HG03108 (cell line): Measurements from ENCODE around the gene KLK13.

ENCODE experiments used
- ATAC-seq: cut with Tn5 transposase; IDR thresholded peaks from one replicate; pipeline ENCODE4 v1.9.1; 2021; ENCODE audit warnings: moderate library complexity; ENCODE audit not compliant: unreplicated experiment

Gene KLK13

DNA sequence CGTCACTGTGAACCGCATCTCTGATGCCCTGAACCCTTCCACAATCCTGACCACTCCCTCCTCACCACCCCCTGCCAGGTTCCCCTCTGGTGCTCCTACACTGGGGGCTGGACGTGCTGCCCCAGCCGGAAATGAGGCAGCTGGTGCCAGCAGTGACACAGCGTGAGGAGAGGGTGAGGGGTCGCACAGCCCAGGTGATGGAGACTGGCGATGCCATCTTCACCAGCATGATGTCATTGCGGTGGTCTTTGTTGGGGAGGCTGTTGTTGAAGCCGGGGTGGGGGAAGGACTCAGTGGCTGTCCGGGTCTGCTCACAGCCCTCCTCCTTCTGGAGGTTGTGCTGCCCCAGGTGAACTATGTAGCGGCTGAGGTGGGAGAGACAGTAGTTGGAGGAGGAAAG is 40.9 kb downstream of the KLK13 start:
- no peak for ATAC-seq

DNA sequence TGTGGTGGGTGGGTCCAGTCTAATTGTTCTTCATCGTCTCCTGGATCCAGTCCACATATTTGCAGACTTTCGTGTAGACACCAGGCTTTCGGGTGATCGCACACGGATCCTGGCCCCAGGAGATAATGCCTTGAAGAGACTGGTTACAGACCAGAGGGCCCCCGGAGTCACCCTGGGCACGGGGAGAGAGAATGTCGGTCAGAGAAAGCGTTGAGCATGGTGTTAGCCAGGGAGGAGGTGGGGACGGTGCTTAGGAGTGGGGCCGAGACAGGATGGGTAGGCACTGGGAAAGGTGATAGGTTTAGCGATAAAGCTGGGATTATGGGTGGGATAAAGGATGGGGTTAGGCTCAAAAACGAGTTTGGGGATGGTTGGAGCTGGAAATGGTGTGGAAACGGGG is 42.4 kb downstream of the KLK13 start:
- ATAC-seq, result no peak

DNA sequence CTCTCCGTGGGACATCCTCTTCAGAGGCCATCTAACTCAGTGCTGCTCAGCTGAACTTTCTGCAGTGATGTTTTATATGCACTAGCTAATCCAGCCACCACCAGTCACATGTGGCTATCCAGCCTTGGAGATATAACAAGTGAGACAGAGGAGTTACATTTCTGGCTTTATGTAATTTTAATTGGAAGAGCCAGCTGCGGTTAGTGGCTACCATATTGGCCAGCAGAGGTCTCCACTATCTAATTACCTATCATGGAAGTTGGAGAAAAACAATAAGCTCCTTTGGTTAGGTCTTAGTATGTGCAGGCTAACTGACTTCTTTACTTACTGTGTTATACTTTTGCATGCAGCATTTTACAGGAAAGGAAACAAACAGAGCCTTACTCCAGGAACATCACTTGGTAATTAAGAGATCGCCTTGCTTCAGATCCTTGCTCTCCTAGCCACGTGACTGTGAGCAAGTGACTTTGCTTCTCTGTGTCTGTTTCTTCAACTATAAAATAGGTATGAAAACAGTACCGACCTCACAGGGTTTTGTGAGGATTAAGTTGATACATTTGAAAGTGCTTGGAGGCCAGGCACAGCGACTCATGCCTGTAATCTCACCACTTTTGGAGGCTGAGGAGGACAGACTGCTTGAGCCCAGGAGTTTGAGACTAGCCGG is 43.8 kb downstream of the KLK13 start:
- ATAC-seq, result no peak

DNA sequence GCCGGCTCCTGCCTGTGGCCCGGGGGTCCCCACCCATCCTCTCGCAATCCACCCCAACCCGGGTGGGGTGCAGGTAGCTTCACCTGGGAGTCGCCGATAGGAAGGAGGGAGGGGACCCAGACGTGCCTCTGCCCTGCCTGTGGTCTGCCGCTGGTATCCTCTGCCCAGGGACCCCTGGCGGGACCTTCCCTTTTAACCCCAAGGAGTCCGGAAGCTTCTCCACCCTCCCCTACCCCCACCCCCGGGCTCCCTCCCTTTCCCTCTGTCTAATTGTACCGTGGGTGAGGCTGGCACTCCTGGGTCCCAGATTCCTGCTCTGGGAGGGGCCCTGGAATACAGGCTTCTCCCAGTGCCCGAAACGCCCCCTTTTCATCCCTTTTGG is 45.4 kb downstream of the KLK13 start, which contains the start of gene KLK10:
TSS of gene KLK10 (minus strand) at position 166 of the 382 bp plus-strand sequence. CDS start 579 bp downstream, outside the sequence.
- ATAC-seq, result no peak

DNA sequence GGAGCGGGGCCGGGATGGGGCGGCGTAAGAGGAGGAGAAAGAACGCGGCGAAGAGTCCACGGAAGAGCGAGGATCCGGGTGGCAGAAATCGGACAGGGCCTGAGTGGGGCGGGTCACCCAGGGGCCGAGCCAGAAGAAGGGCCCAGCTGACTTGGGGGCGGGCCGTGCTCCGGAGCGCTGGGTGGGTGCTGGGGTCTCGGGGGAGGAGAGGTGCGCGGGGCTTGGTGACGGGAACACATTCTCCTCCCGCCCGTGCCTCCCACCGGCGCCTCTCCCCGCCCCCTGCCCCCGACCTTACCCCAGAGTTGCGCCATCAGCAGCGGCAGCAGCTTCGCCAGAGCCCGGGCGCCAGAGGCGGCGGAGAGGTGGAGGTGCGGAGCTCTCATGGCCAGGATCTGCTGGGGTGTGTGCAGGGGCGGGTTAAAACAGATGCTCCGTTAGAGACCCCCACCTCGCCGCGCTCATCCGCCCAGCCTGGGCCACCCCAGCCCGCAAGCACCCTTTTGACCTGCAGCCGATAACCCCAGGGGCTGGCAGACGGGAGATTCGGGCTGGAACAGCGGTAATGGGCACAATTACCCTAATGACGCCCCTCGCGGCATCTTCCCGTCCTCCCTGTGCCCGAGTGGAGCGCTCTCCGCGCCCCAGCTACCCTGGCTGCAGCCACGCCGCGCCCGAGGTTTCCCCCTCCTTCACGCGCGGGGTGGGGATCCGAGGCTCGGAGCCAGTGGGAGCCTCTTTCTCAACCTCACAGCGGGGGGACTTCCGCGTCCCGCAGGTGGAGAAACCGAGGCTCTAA is 45.9 kb downstream of the KLK13 start:
- ATAC-seq, result no peak

DNA sequence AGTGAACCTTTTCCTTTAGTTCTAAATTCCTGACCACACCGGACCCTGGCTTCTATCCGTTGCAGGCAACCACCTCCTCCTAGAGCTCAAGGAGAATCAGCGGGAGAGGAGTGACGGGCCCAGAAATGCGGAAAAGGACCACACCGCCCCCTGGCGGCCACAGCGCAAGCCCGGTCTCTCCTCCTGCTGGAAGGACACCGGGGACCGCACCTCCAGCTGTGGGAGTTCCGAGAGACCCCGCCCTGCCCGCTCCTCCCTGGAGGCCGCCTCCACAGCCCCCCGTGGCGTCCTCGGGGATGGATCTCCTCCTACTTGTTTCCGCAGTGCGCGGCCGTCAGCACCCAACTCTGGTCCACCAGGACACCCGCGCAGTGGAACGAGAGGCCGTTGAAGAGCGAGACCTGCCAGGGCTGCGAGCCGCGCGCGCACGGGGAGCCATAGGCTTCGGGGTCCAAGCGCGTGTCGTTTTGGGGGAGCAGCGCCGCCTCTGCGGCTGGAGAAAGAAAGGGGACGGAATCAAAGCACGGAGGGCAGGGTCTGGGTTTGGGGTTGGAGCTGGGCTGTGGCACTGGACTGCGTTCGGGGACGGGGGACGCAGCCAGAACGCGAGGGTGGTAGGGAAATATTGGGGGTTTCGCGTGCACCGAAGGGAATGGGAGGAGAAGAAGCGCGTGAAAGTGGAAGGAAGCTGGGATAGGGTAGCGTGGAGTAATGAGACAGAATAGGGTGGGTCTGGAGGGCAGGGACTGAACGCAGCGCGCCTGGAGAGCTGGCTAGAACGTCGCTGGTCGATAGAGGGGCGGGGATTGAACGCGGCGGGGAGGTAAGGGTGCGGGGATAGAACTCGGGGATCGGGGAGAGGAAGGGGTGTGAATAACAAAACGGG is 47.9 kb downstream of the KLK13 start:
- ATAC-seq, result no peak

DNA sequence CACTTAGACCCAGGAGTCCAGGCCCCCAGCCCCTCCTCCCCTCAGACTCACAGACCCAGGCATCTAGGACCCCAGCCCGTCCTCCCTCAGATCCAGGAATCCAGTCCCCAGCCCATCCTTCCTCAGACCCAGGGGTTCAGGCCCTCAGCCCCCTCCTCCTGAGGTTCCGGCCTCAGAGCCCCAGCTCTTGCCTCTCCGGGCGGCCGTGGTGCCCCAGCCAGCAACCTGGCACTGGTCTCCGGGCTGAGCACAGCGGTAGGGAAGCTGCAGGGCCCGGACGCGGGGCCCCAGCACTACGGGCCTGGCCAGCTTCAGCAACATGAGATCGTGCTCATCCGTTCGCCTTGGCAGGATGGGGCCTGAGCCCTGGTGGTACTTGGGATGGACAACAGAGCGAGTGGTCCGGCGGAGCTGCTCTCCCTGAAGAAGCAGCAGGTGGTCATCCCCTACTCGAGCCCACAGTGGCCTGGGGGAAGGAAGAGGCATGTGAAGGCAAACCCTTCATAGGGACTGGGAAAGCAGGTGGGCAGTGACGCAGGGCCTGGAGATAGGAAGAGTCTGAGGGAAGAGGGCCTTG is 49.1 kb downstream of the KLK13 start:
- ATAC-seq, result no peak

DNA sequence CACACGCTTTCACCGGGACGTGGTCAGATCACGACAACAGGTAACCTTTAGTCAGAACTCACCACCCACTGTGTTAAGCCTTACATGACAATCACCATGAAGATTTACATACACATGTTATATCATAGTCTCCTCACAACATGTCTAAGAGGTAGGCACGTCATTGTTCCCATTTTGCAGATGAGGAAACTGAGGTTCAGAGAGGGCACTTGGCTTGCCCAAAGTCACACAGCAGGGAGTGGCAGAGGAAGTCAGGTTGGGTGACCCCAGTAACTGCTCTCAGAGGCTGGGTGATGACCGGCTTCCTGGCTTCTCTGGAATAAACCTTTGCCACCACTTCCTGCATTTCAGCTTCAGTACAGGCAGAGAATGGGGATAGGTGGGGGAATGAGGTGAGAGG is 50.6 kb downstream of the KLK13 start:
- ATAC-seq, result no peak

DNA sequence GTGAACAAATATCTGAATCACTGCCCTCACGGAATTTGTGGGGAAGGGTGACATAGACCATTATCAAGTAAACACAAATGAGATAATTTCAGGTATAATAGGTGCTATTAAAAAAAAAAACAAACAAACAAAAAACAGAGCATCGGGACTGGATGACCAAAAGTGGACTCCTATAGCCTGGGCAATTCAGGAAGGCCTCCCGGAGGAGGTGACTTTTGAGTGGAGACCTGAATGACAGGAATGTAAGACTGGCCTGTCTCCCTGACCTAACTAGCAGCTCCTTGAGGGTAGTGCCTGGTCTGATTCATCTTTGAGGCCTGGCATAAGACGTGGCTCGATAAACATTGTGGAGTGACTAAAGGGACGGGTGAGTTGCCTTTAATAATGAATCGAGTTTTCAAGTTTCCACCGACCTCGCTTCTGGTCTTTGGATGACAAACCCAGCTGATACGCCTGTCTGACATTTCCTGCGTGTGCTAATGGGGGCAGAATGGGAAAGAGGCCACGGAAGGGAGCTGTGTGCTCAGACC is 52.2 kb downstream of the KLK13 start:
- no peak for ATAC-seq

DNA sequence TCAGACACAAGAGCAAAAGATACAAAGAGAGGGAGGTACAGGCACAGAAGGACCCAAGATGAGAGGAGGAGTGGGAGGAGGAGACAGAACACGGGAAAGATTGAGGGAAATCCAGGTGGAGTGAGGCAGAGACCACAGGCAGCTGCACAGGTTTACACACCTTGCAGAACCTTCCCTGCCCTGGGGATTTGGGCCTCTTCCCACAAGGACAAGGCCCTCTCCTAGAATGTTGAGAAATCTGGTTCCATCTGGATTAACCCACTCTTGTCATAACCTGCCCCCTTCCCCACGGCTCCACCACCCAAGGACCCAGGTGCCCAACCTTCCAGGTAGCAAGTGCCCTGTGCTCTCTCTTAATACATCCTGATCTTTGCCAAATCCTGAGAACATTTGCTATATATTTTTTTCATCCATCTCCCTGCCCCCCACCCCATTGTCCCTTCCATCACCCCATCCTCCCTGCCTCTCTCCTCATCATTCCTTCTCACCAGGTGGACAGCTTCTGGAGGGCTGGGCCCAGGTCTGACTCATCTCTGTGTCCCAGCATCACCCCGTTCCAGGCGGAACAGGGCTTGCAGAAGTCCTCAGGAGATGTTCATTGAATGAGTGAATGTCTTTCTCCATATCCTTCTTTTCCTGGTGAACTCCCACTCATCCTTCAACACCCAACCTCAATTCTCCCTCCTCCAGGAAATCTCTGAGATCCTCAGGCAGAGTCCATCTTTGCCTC is 54.7 kb downstream of the KLK13 start:
- ATAC-seq, result no peak

DNA sequence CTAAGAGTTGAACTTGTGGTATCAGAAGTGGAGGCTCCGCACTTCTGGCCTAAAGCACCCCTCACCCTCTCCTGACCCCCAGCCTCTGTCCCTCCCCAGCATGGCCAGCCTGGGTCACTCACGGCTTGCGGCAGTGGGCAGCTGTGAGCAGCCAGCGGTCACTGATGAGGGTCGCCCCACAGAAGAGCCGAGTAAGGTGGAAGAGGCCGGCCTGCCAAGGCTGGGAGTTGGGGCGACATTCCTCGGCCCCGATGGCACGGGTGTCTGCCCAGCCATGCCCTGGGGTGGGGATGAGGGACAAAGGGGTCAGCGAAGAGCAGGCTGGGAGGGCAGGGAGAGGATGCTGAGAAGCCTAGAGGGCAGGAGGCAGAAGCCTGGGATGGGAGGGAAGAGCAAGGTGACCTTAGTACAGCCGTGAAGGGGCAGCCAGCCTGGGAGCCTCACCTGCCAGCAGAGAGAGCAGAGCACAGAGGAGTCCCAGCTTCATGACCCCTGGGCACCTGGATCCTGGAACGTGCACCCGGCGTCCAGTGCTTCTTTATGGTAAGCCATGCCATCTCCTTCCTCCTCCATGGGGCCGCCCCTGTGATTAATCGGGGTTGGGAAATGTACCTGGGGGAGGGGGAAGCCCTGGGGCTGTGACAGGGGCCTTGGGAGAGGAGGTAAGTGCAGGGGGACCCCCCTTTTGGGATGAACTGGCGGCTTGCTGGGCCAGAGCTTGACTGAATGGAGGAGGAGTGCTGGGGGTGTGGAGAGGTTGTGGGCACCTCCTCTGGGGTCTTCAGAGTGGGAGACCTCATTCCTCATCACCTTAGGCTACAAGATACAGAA is 55.6 kb downstream of the KLK13 start:
- ATAC-seq, result no peak

DNA sequence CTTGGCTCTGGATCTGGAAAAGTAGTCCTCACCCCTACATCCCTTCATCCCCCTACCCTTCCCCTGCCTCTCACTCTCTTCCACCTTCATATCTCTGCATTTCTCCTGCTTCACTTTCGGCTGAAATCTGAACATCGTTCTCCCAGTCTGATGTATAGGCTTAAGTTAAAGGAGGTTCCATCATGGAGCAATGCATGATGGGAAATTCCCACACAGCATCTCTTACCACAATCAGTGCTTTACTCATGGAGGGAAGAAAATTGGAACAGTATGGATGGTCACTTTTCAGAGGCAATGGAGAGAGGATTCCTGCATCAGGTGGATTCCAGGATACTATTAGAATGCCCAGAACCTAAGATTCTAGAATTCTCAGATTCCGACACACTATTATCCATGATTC is 57.4 kb downstream of the KLK13 start:
- ATAC-seq, result no peak

DNA sequence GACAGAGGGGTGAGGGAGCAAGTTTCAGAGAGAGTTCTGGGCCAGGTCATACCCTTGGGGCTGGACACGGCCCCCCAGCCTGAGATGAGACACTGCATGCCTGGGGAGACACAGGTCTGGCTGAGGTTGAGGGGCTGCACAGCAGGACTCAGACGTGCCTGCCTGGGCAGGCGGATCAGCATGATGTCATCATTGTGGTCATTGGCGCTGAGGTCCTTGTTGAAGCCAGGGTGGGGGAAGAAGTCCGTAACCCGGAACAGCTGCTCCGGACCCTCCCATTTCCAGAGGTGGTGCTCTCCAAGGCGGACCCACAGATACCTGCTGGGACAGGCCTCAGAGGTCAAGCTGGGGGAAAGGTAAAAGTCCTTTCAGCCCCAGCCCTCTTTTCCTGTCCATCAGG is 58.5 kb downstream of the KLK13 start:
- no peak for ATAC-seq
